ENCODE results near the gene SCARB2.

- TF ChIP-seq POLR2AphosphoS5 (IDR thresholded peaks at IDR 0.05) (peak in 2 of 3 donors; percentile 36 to 48), CTCF (IDR thresholded peaks at IDR 0.05 in 8 of 11, conservative IDR thresholded peaks at IDR 0.05 in 3 of 11) (peak in 2 of 11 experiments; percentile 14 to 16)
These were observed 13.9 kb downstream of the SCARB2 start for GRCh38 chr4:76199664-76200211.

Measured in spleen (tissue), 7 donors.